GM12801 (cell line): Measurements from ENCODE around the gene PEDS1.

Source experiments
- TF ChIP-seq, protein P1 (sequence below): IDR thresholded peaks from one replicate; pipeline ENCODE4 v1.5.1; 2011; ENCODE audit warnings: control low read depth; ENCODE audit not compliant: insufficient read length; ENCODE audit errors: extremely low read depth

PEDS1 gene

GRCh38 chr20:50129662-50130355, 23.7 kb downstream of the PEDS1 start:
- TF ChIP-seq, protein P1, sequence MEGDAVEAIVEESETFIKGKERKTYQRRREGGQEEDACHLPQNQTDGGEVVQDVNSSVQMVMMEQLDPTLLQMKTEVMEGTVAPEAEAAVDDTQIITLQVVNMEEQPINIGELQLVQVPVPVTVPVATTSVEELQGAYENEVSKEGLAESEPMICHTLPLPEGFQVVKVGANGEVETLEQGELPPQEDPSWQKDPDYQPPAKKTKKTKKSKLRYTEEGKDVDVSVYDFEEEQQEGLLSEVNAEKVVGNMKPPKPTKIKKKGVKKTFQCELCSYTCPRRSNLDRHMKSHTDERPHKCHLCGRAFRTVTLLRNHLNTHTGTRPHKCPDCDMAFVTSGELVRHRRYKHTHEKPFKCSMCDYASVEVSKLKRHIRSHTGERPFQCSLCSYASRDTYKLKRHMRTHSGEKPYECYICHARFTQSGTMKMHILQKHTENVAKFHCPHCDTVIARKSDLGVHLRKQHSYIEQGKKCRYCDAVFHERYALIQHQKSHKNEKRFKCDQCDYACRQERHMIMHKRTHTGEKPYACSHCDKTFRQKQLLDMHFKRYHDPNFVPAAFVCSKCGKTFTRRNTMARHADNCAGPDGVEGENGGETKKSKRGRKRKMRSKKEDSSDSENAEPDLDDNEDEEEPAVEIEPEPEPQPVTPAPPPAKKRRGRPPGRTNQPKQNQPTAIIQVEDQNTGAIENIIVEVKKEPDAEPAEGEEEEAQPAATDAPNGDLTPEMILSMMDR = no peak

DNA sequence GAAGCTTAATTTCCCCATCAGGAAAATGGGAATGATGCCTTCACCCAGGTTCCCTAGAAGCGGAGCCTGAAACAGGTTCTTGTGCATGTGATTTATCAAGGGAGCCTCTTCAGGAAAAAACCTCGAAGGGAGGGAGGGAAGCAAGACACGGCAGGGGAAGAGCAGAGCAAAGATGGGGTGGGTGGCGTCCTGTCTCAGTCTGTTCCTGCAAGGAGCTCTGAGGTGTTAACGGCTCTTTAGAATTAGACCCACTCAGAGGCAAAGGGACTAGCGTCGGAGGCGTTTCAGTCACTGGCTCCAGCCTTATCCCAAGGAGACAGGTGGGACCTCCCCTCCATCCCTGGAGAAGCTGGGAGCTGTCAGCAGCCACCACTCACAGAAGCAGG, 25.0 kb downstream of the PEDS1 start:
- TF ChIP-seq, protein P1 = no peak

- TF ChIP-seq, protein P1 = no peak
Measured at GRCh38 chr20:50127587-50128519, 25.7 kb downstream of the PEDS1 start.

DNA sequence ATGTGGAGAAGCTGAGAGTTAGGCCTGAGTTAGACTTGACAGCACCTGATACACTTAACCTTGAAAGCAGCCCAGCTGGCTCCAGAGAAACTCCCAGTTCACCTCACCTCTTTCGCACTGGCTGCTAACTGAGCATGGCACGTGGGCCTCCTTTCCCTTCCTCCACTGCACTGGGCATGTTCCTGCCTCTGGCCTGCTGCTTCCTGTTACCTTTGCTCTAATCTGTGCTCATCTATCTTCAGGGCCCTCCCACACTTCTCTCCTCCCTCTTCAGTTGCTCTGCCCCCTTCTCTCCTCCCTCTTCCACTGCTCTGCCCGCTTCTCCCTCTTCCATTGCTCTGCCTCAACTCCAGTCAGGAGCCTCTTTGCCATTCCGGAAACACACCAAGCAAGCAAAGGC, 26.9 kb downstream of the PEDS1 start:
- TF ChIP-seq, protein P1 = no peak

DNA sequence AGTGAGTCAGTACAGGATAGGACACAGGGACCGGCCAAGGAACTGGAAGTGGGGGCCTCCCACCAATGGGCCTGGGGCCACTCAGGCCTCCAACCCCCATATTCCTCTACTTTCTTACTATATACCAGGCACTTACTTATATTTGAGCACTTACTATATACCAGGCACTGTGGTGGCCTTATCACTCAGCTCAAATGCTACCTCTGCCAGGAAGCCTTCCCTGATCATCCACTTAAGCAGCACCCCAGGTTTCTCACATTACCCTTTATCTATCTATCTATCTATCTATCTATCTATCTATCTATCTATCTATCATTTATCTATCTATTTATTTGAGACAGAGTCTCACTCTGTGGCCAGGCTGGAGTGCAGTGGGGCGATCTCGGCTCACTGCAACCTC, 28.2 kb downstream of the PEDS1 start:
- TF ChIP-seq, protein P1 = no peak

GRCh38 chr20:50124496-50124895, 29.0 kb downstream of the PEDS1 start:
- TF ChIP-seq, protein P1 = no peak

GRCh38 chr20:50123418-50123817, 30.1 kb downstream of the PEDS1 start:
- TF ChIP-seq, protein P1 = no peak
